Astrocyte (in vitro differentiated cells and primary cell): ENCODE measurements around the gene CTBP1.

Source experiments
- CTCF ChIP-seq: IDR thresholded peaks from 2 replicates; pipeline ENCODE4 v1.5.1; 2011; ENCODE audit warnings: low read depth, mild to moderate bottlenecking, inconsistent platforms, low read length, moderate library complexity; ENCODE audit not compliant: insufficient read depth
- EZH2 ChIP-seq: IDR thresholded peaks from 2 replicates; pipeline ENCODE4 v1.6.1; 2012; ENCODE audit warnings: mild to moderate bottlenecking, low read length, inconsistent platforms; ENCODE audit not compliant: insufficient read depth

- no peak for TF ChIP-seq CTCF
- TF ChIP-seq EZH2 = no peak
These were observed 30.3 kb upstream of the CTBP1 start for GRCh38 chr4:1279253-1279652.
